K562 (cell line): ENCODE measurements around the gene KLC1. TPM values are rescaled to one million over a fixed set of nuclear protein-coding genes. Genes with fewer than 3 reads are reported as not detected.

Experiments used
- ATAC-seq: fragments of 200-7000 bp; cut with Tn5 transposase; 3 replicates; pipeline ENCODE4 v1.9.1; 2020; ENCODE audit warnings: moderate library complexity
- BruUV-seq: library from RNA; stranded (reverse); fragments of 400-500 nt; replicated peaks from 2 replicates; lab custom pipeline; 2021; lab: Mats Ljungman, UMichigan
- CTCF ChIA-PET: fragments of 300-600 bp; formaldehyde crosslinking; extraction: SDS; loops from one replicate; lab custom pipeline; 2021; ENCODE audit warnings: low intra/inter-chr PET ratio; lab: Yijun Ruan, JAX
- POLR2A ChIA-PET: fragments of 300-600, 350-650 bp; sonication (Branson Sonifier 250); formaldehyde crosslinking; extraction: SDS; loops from one replicate; lab custom pipeline; 2021; ENCODE audit warnings: antibody characterized with exemption, inconsistent platforms; lab: Yijun Ruan, JAX
- DNase-seq, 4 experiments: peaks; one replicate each; pipeline versions ENCODE4 v3.0.0 to v3.0.0-alpha.2; 2011 to 2018; ENCODE audit warnings: low spot score in 3 of 4, mixed read lengths in 3 of 4; ENCODE audit errors: extremely low read depth in 1 of 4
- FAIRE-seq: peaks from 2 replicates; lab custom pipeline; 2011; peaks lifted over from hg19 to GRCh38; lab: Jason Lieb, UNC
- H2AFZ ChIP-seq: 2 replicates; pipeline ENCODE4 v1.6.0; 2011; ENCODE audit warnings: low read depth, low read length, control low read depth, inconsistent platforms
- H3K27ac ChIP-seq: fragments of 200-600 bp; 3 replicates; pipeline ENCODE4 v1.8.0; 2011; ENCODE audit warnings: low read depth, mild to moderate bottlenecking, control low read depth, inconsistent platforms, low read length, moderate library complexity, mixed read lengths; ENCODE audit errors: extremely low read depth
- H3K27me3 ChIP-seq, 2 experiments: fragments of 300-600 bp in 1 of 2; 2 replicates in 1 of 2; 3 replicates in 1 of 2; pipeline versions ENCODE4 v1.6.0 to v1.8.0; 2011; ENCODE audit warnings: inconsistent platforms in 2 of 2, low read length in 2 of 2, mild to moderate bottlenecking in 1 of 2, mixed read lengths in 1 of 2, moderate library complexity in 1 of 2; ENCODE audit not compliant: control insufficient read depth in 2 of 2, insufficient read depth in 2 of 2
- H3K36me3 ChIP-seq: fragments of 300-600 bp; 3 replicates; pipeline ENCODE4 v1.8.0; 2011; ENCODE audit warnings: mild to moderate bottlenecking, low read length, inconsistent platforms; ENCODE audit not compliant: control insufficient read depth, insufficient read depth
- H3K4me1 ChIP-seq, 2 experiments: fragments of 200-600 bp in 1 of 2; replicated peaks in 1 of 2; 2 replicates in 1 of 2; 3 replicates in 1 of 2; pipeline versions ENCODE4 v1.5.1 to v1.8.0; 2011; ENCODE audit warnings: inconsistent platforms in 2 of 2, low read length in 2 of 2, mild to moderate bottlenecking in 1 of 2, mixed read lengths in 1 of 2, moderate library complexity in 1 of 2; ENCODE audit not compliant: control insufficient read depth in 2 of 2, insufficient read depth in 2 of 2
- H3K4me2 ChIP-seq: 2 replicates; pipeline ENCODE4 v1.6.1; 2011; ENCODE audit warnings: low read length, control low read depth, inconsistent platforms, mixed read lengths; ENCODE audit not compliant: insufficient read depth
- H3K4me3 ChIP-seq: fragments of 200-600 bp; sonication (generic), shearing (Covaris generic); 2 replicates; pipeline ENCODE4 v1.5.1; 2016; ENCODE audit warnings: control low read depth, inconsistent platforms
- H3K79me2 ChIP-seq: fragments of 200-600 bp; 3 replicates; pipeline ENCODE4 v1.8.0; 2011; ENCODE audit warnings: low read length, inconsistent platforms; ENCODE audit not compliant: control insufficient read depth, insufficient read depth
- H3K9ac ChIP-seq, 2 experiments: 2 replicates each; pipeline versions ENCODE4 v1.6.0 to v1.6.1; 2011; ENCODE audit warnings: low read depth in 2 of 2, low read length in 2 of 2, control low read depth in 1 of 2, inconsistent platforms in 1 of 2, mild to moderate bottlenecking in 1 of 2, mixed read lengths in 1 of 2; ENCODE audit not compliant: insufficient read depth in 1 of 2
- H3K9me1 ChIP-seq: one replicate; pipeline ENCODE4 v1.6.0; 2011; ENCODE audit warnings: inconsistent platforms, mild to moderate bottlenecking, low read length, moderate library complexity; ENCODE audit not compliant: control insufficient read depth, insufficient read depth
- H3K9me3 ChIP-seq: replicated peaks from 2 replicates; pipeline ENCODE4 v1.5.1; 2011; ENCODE audit warnings: low read depth, low read length, inconsistent platforms; ENCODE audit not compliant: control insufficient read depth, insufficient read depth
- H4K20me1 ChIP-seq: replicated peaks from 2 replicates; pipeline ENCODE4 v1.6.1; 2011; ENCODE audit warnings: low read length, inconsistent platforms, mixed read lengths; ENCODE audit not compliant: control insufficient read depth, insufficient read depth
- HLTF ChIP-seq: fragments of 450-650 bp; IDR thresholded peaks from 2 replicates; pipeline ENCODE4 v1.6.1; 2016
- HNRNPLL ChIP-seq: fragments of 200-400 bp; formaldehyde crosslinking; IDR thresholded peaks from 2 replicates; pipeline ENCODE4 v1.6.1; 2017; ENCODE audit warnings: low read length, low read depth, mild to moderate bottlenecking; ENCODE audit not compliant: poor library complexity, severe bottlenecking
- MAZ ChIP-seq, 2 experiments: fragments of 450-650 bp in 1 of 2; sonication (generic) in 1 of 2; formaldehyde crosslinking; IDR thresholded peaks in 1 of 2; conservative IDR thresholded peaks in 1 of 2; 2 replicates each; pipeline versions ENCODE4 v1.4.0 to v1.5.0; 2020; ENCODE audit warnings: mild to moderate bottlenecking in 1 of 2, missing genetic modification reagents in 1 of 2
- MEF2A ChIP-seq: IDR thresholded peaks from 2 replicates; pipeline ENCODE4 v1.6.1; 2011; ENCODE audit warnings: low read depth, mild to moderate bottlenecking, low read length, moderate library complexity; ENCODE audit not compliant: control insufficient read depth
- NCOA6 ChIP-seq: fragments of 450-650 bp; IDR thresholded peaks from 2 replicates; pipeline ENCODE4 v1.6.1; 2017; ENCODE audit warnings: mild to moderate bottlenecking
- PML ChIP-seq: IDR thresholded peaks from 2 replicates; pipeline ENCODE4 v1.6.1; 2012; ENCODE audit warnings: low read length, inconsistent platforms
- POLR2AphosphoS2 ChIP-seq: IDR thresholded peaks from 2 replicates; pipeline ENCODE4 v1.6.1; 2012; ENCODE audit warnings: low read length, improper control_type of control experiment
- SMARCC2 ChIP-seq: fragments of 450-650 bp; IDR thresholded peaks from 2 replicates; pipeline ENCODE4 v1.6.1; 2017; ENCODE audit warnings: antibody characterized with exemption, moderate library complexity, mild to moderate bottlenecking, low read depth
- SREBF1 ChIP-seq: fragments of 150-350 bp; IDR thresholded peaks from 2 replicates; pipeline ENCODE4 v1.6.1; 2014; ENCODE audit warnings: antibody characterized with exemption, low read depth, low read length, borderline replicate concordance
- TCF3 ChIP-seq: sonication (generic); formaldehyde crosslinking; IDR thresholded peaks from 2 replicates; pipeline ENCODE4 v1.4.0; 2020; ENCODE audit warnings: mild to moderate bottlenecking, missing genetic modification reagents
- TEAD1 ChIP-seq, 2 experiments: fragments of 450-650 bp in 1 of 2; sonication (generic) in 1 of 2; formaldehyde crosslinking; IDR thresholded peaks; 2 replicates each; pipeline versions ENCODE4 v1.4.0 to v1.8.0; 2020 to 2022; ENCODE audit warnings: mild to moderate bottlenecking in 2 of 2, missing genetic modification reagents in 1 of 2
- U2AF1 ChIP-seq: fragments of 200-400 bp; formaldehyde crosslinking; optimal IDR thresholded peaks from 2 replicates; pipeline ENCODE3; 2017; ENCODE audit warnings: mild to moderate bottlenecking, low read depth, low read length, moderate library complexity
- ZBTB1 ChIP-seq: sonication (generic); formaldehyde crosslinking; IDR thresholded peaks from 2 replicates; pipeline ENCODE4 v1.8.1; 2023; ENCODE audit warnings: missing genetic modification reagents, low read depth, mild to moderate bottlenecking, borderline replicate concordance
- ZC3H4 ChIP-seq: sonication (generic); formaldehyde crosslinking; IDR thresholded peaks from 2 replicates; pipeline ENCODE4 v1.9.0; 2021; ENCODE audit warnings: missing genetic modification reagents, borderline replicate concordance
- ZNF146 ChIP-seq: IDR thresholded peaks from one replicate; pipeline ENCODE4 v1.6.1; 2018; ENCODE audit warnings: missing compliant biosample characterization; ENCODE audit not compliant: unreplicated experiment
- ZNF263 ChIP-seq: sonication (generic); formaldehyde crosslinking; IDR thresholded peaks from 2 replicates; pipeline ENCODE4 v1.8.0; 2022; ENCODE audit warnings: mild to moderate bottlenecking, missing genetic modification reagents, borderline replicate concordance
- ZNF408 ChIP-seq: fragments of 250-450 bp; sonication (Bioruptor Pico); IDR thresholded peaks from 2 replicates; pipeline ENCODE4 v1.4.0; 2020; ENCODE audit warnings: low read depth, mild to moderate bottlenecking, moderate library complexity
- ZSCAN29 ChIP-seq: fragments of 450-650 bp; IDR thresholded peaks from 2 replicates; pipeline ENCODE4 v1.6.1; 2017
- whole genome bisulfite sequencing: fragments of 100-300 bp; shearing (Covaris generic); methylation state at CpG from one replicate; pipeline ENCODE4 v1.1.6; 2016; ENCODE audit warnings: low coverage, mixed read lengths; ENCODE audit not compliant: insufficient coverage; ENCODE audit errors: missing lambda C conversion rate; 5-methylcytosine and 5-hydroxymethylcytosine counted together
- in situ Hi-C: fragments of 300-500 bp; cut with MboI; formaldehyde crosslinking; loops from 4 replicates; pipeline ENCODE4 v1.15.0; 2018; ENCODE audit warnings: inconsistent platforms, mixed read lengths
- intact Hi-C: fragments of 100-400 bp; cut with micrococcal nuclease; formaldehyde crosslinking; loops from 2 replicates; pipeline ENCODE4 v1.14.2; 2022
- polyA plus RNA-seq, 8 experiments: library from polyadenylated mRNA; depleted of rRNA in 4 of 8; stranded (reverse) in 5 of 8; unstranded in 3 of 8; fragments of >200 nt; fragmentation: Nextera tagmentation in 2 of 8; fragmentation: Illumina TruSeq in 1 of 8; extraction: Ambion mirVana in 2 of 8; extraction: Trizol in 1 of 8; gene quantifications; 2 replicates each; pipeline versions ENCODE4 v1.2.1 to v1.2.3, GENCODE V29; 2011 to 2014; ENCODE audit warnings: inconsistent platforms in 1 of 8, missing spikeins in 1 of 8
- total RNA-seq, 7 experiments: library from RNA; depleted of rRNA in 6 of 7; stranded (reverse); fragments of >200 nt in 6 of 7; fragmentation: Illumina TruSeq in 2 of 7; extraction: Trizol in 2 of 7; gene quantifications; 2 replicates each; pipeline versions ENCODE4 v1.2.1 to v1.2.3, GENCODE V29; 2011 to 2021; ENCODE audit warnings: low replicate concordance in 1 of 7
- TF ChIP-seq, protein P1 (sequence below): fragments of 250-450 bp; sonication (Bioruptor Pico); IDR thresholded peaks from 2 replicates; pipeline ENCODE4 v1.8.0; 2021; ENCODE audit warnings: mild to moderate bottlenecking, moderate library complexity

Gene KLC1
- total and polyA plus RNA-seq, 9 of the 15 experiments (the other 6 are each of a cell fraction or from before 2014, with no cell fraction given) = 4.9 to 134 (median 54.8) TPM

DNA sequence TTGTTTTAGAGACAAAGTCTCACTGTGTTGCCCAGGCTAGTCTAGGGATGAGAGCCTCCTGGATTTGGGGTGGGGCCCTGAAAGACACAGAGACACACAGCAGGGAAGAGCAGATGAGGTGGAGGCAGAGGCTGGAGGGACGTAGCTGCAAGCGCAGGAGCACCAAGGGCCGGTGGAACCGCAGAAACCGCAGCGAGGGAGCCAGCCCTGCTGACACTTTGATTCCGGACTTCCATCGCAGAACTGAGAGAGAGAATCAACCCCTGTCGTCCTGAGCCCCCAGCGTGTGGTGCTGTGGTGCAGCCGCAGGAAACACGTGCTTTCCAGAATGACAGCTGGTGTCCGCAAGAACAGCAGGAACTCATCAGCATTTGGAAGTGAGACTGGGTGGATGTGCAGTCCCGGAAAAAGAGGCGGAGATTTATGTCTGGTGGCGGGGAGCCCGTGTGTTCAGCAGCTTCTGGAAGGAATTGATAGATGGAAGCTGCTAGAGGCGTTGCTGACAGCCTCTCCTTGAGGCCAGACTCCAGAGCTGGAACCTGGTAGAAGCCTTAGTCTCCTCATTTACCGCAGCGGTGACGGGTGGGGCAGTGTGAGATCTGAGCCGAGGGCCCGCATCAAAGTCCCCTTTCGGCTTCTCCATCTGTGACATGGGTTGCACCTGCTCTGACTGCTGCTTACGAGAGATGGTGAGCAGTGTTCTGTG, 21.9 kb upstream of the KLC1 start:
- H4K20me1 ChIP-seq = no peaks in the 10 kb centered on the region
- DNase-seq (peak; percentile 38 to 66 (median 43)), FAIRE-seq (no peak), ATAC-seq (peak; percentile 88)
- H2AFZ ChIP-seq = no peak overlapping the region
- H3K4me2 ChIP-seq = no peak overlapping the region; the same call in 1 of the 2 replicates
- CTCF ChIA-PET = no interaction called here
- BruUV-seq = no TSS peak
- 5% methylated on average over 19 of the region's 25 CpGs for WGBS
- in situ Hi-C loops (no loop called here), intact Hi-C loops (no loop called here)
- H3K4me3 ChIP-seq = no peak overlapping the region
- peaks cover 0 to 5% of the 10 kb centered on the region in 2 experiments; a peak in 1 of 5 replicates for H3K27me3 ChIP-seq
- H3K9ac ChIP-seq = peak overlapping the region in 1 of 2 experiments; percentile 78; a peak in 1 of 4 replicates
- no peaks in the 10 kb centered on the region; the same call in 1 of the 2 replicates for H3K9me3 ChIP-seq
- H3K27ac ChIP-seq = no peak overlapping the region
- no peaks in the 10 kb centered on the region for H3K79me2 ChIP-seq
- POLR2A ChIA-PET = interaction anchor here (0.9 to 1.0 kb wide), 2 partner anchors 10 to 12 kb away, joined by 3 read pairs; no protein-coding TSS in a partner anchor
- no peaks in the 10 kb centered on the region for H3K36me3 ChIP-seq
- H3K9me1 ChIP-seq = no peaks in the 10 kb centered on the region
- peaks cover 0 to 10% of the 10 kb centered on the region in 2 experiments; a peak in 3 of 5 replicates for H3K4me1 ChIP-seq
- TF ChIP-seq POLR2AphosphoS2 (no peak), U2AF1 (no peak), MAZ (CRISPR knock-in tag; conservative IDR thresholded peaks at IDR 0.05 in 1 of 2, IDR thresholded peaks at IDR 0.05 in 1 of 2) (peak in 1 of 2 experiments; percentile 34; a peak in 1 of 4 replicates), SMARCC2 (no peak), ZNF146 (no peak), ZBTB1 (CRISPR knock-in tag) (peak; percentile 91), ZNF408 (CRISPR knock-in tag) (no peak), PML (no peak), TEAD1 (CRISPR knock-in tag; IDR thresholded peaks at IDR 0.05) (no peak), ZNF263 (CRISPR knock-in tag) (no peak), ZC3H4 (CRISPR knock-in tag) (no peak), NCOA6 (no peak), HLTF (no peak), TCF3 (CRISPR knock-in tag) (peak; percentile 22; the same call in 1 of the 2 replicates), SREBF1 (no peak), ZSCAN29 (no peak), HNRNPLL (peak; percentile 39), MEF2A (no peak)
- TF ChIP-seq, protein P1, sequence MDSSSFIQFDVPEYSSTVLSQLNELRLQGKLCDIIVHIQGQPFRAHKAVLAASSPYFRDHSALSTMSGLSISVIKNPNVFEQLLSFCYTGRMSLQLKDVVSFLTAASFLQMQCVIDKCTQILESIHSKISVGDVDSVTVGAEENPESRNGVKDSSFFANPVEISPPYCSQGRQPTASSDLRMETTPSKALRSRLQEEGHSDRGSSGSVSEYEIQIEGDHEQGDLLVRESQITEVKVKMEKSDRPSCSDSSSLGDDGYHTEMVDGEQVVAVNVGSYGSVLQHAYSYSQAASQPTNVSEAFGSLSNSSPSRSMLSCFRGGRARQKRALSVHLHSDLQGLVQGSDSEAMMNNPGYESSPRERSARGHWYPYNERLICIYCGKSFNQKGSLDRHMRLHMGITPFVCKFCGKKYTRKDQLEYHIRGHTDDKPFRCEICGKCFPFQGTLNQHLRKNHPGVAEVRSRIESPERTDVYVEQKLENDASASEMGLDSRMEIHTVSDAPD (CRISPR knock-in tag) = no peak
